Measurements from ENCODE around the gene MRAS. TPM values are rescaled to one million over a fixed set of nuclear protein-coding genes. Genes with fewer than 3 reads are reported as not detected.
"Not testable (repeated sequence)": the region's sequence is repeated elsewhere in the genome, so short reads cannot be mapped to it uniquely, and the experiment has no call there.

Gene MRAS
- polyA plus RNA-seq, 3 donors: 28.7 to 31.7 (median 30.8) TPM

- no peak for DNase-seq
These were observed 60.6 kb downstream of the MRAS start for GRCh38 chr3:138408751-138409570.

- no peak for DNase-seq
These were observed 64.6 kb downstream of the MRAS start for GRCh38 chr3:138412821-138413551.

- not testable (repeated sequence) for DNase-seq
These were observed 67.9 kb downstream of the MRAS start for GRCh38 chr3:138416236-138416635.

GRCh38 chr3:138417559-138417982 lies 69.2 kb downstream of the MRAS start:
- peak; percentile 83 for DNase-seq

- no peak for DNase-seq
These were observed 70.3 kb downstream of the MRAS start for GRCh38 chr3:138418601-138419206.

GRCh38 chr3:138423316-138423715 lies 74.9 kb downstream of the MRAS start:
- no peak for DNase-seq

GRCh38 chr3:138424323-138424722 lies 75.9 kb downstream of the MRAS start:
- no peak for DNase-seq

GRCh38 chr3:138426211-138426610 lies 77.8 kb downstream of the MRAS start:
- no peak for DNase-seq

- DNase-seq: not testable (repeated sequence)
These were observed 78.4 kb downstream of the MRAS start for GRCh38 chr3:138426754-138427153.

GRCh38 chr3:138429665-138430064 lies 81.3 kb downstream of the MRAS start:
- no peak for DNase-seq

- no peak for DNase-seq
These were observed 84.3 kb downstream of the MRAS start for GRCh38 chr3:138432576-138433240.

GRCh38 chr3:138433892-138434275 lies 85.5 kb downstream of the MRAS start:
- DNase-seq: no peak

GRCh38 chr3:138434276-138434874 lies 86.0 kb downstream of the MRAS start, which contains the start of gene ESYT3:
Gene ESYT3, plus strand, starts transcription at chr3:138434616. Its CDS starts 183 bp downstream, at chr3:138434799.
- DNase-seq: peak; percentile 68

GRCh38 chr3:138434875-138435772 lies 86.7 kb downstream of the MRAS start:
- DNase-seq: no peak

GRCh38 chr3:138435840-138436239 lies 87.5 kb downstream of the MRAS start:
- no peak for DNase-seq

- no peak for DNase-seq
These were observed 88.9 kb downstream of the MRAS start for GRCh38 chr3:138437281-138437680.

- no peak for DNase-seq
These were observed 90.5 kb downstream of the MRAS start for GRCh38 chr3:138438896-138439295.

GRCh38 chr3:138439646-138440045 lies 91.3 kb downstream of the MRAS start:
- DNase-seq: no peak

- DNase-seq: no peak
These were observed 91.7 kb downstream of the MRAS start for GRCh38 chr3:138440121-138440521.

GRCh38 chr3:138440596-138440995 lies 92.2 kb downstream of the MRAS start:
- DNase-seq: no peak

- DNase-seq: no peak
These were observed 92.9 kb downstream of the MRAS start for GRCh38 chr3:138441256-138441655.

All from renal pelvis (tissue), 4 donors.